Omental fat pad (tissue), 4 donors: ENCODE data around the gene CRKL. TPM values are rescaled to one million over a fixed set of nuclear protein-coding genes. Genes with fewer than 3 reads are reported as not detected.

Experiments
- ATAC-seq: fragments of 150-250 bp; one replicate; pipeline ENCODE4 v1.9.1; 2016; ENCODE audit warnings: mild to moderate bottlenecking, moderate library complexity; ENCODE audit not compliant: low FRiP score
- DNase-seq: peaks from one replicate; pipeline ENCODE4 v3.0.0-alpha.2; 2019; ENCODE audit warnings: low spot score
- CTCF ChIP-seq, 3 donors: fragments of 450-650 bp; IDR thresholded peaks; one replicate each; pipeline ENCODE4 v1.5.1; 2016 to 2017; ENCODE audit warnings: antibody characterized with exemption in 3 of 3, mild to moderate bottlenecking in 3 of 3, moderate library complexity in 2 of 3
- total RNA-seq, 4 donors: library from RNA; depleted of rRNA; stranded (reverse); fragments of >200 nt; gene quantifications; one replicate each; pipeline ENCODE4 v1.1.0, GENCODE V29; 2016

CRKL gene
- total RNA-seq, 4 donors from 2014 or later = 37.9 to 51.6 (median 45.4) TPM

- ATAC-seq (no peak), DNase-seq (no peak)
- TF ChIP-seq CTCF (IDR thresholded peaks at IDR 0.05) = no peak
These were observed 46.2 kb downstream of the CRKL start for GRCh38 chr22:20963201-20964052.

- no peak for DNase-seq
- ATAC-seq = no peak
- no peak for TF ChIP-seq CTCF (IDR thresholded peaks at IDR 0.05)
These were observed 47.0 kb downstream of the CRKL start for GRCh38 chr22:20964090-20964798.

- ATAC-seq = no peak
- no peak for DNase-seq
- no peak for TF ChIP-seq CTCF (IDR thresholded peaks at IDR 0.05)
These were observed 47.5 kb downstream of the CRKL start for GRCh38 chr22:20964799-20965103.

GRCh38 chr22:20965104-20965887 lies 48.1 kb downstream of the CRKL start:
- no peak for TF ChIP-seq CTCF (IDR thresholded peaks at IDR 0.05)
- no peak for DNase-seq
- peak; percentile 14 for ATAC-seq

DNA sequence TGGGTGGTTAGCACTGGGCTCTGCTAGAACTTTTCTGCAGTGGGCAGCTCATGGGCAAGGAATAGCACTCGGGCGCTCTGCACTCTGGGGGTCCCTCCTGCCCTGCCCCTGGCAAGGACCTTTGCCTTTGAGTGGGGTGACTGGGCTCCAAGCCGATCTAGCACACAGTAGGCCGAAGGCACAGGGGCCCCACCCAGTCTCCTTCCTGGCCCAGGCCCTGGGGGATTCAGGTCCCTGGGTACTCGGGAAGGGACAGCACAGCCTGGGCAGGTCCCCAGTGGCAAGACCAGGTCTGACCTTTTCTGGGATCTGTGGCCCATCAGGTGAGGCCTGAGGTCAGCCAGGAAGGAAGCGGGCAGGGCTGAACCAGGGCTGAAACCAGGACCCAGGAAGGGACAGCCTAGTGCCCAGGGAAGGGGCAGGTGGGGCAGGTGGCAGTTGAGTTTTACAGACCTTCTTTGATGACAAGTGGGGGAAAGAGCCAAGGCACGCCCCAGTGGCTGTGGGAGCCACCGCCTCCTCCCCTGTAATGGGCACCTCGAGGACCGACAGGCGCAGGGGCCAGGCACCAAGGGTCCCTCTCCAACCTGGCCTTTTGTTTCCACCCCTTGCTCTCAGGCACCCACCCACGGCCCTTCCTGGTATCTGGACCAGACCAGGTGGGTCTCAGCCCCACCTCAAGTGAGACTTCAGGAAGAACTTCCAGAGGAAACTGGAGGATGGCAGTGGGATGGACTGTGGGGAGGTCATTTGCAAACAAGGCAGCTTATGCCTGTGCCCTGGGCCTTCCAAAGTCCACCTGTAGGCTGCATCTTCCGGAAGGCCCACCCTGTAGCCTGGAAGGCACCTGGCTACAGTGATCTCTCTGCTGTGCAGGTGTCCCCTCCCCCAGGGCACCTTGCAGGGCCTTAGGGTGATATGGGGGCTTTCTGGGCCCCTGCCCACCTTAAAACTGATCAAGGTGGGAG lies 49.0 kb downstream of the CRKL start:
- no peak for ATAC-seq
- TF ChIP-seq CTCF (IDR thresholded peaks at IDR 0.05) = no peak

More for the DNA sequence above, 49.0 kb downstream of the CRKL start:
- DNase-seq = no peak
